GM13976 (cell line): ENCODE measurements around the gene CNN2.

ENCODE experiments used
- DNase-seq: peaks from one replicate; pipeline ENCODE4 v3.0.0; 2012; ENCODE audit warnings: low spot score
- CTCF ChIP-seq: IDR thresholded peaks from 2 replicates; pipeline ENCODE4 v1.5.1; 2012; ENCODE audit warnings: borderline replicate concordance, mild to moderate bottlenecking; ENCODE audit not compliant: insufficient read depth; ENCODE audit errors: extremely low read depth, missing control alignments, control extremely low read depth
- in situ Hi-C: fragments of 300-500 bp; cut with MboI; formaldehyde crosslinking; loops from one replicate; pipeline ENCODE4 v1.12.0; 2022; ENCODE audit warnings: low sequenced_read_pairs, mixed read lengths, inconsistent platforms; ENCODE audit not compliant: unreplicated experiment

CNN2 gene

DNA sequence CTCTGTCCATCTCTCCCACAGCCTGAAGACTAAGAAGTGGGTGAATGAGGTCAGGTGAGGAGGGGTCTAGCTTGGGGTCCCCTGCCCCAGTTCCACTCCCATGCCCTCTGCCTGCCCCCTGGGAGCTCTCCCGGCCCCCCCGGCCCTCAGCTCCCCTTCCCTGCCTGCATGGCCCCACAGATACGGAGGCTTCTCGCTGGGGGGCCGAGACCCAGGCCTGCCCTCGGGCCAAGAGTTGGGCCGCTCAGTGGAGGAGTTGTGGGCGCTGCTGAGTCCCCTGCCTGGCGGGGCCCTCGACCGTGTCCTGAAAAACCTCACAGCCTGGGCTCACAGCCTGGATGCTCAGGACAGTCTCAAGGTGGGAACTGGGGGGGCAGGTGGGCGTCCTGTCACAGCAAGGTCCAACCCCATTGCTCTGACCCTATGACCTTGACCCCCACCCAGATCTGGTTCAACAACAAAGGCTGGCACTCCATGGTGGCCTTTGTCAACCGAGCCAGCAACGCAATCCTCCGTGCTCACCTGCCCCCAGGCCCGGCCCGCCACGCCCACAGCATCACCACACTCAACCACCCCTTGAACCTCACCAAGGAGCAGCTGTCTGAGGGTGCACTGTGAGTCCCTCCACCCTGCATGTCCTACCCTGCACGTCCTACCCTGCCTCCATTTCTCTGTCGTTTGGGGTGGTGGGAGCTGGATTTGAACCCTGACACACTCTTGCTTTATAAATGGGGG, 29.6 kb downstream of the CNN2 start:
- TF ChIP-seq CTCF = no peak
- in situ Hi-C loops = no loop called here

GRCh38 chr19:1057176-1057855, 30.9 kb downstream of the CNN2 start:
- no peak for DNase-seq
- in situ Hi-C loops = no loop called here
- TF ChIP-seq CTCF = peak; percentile 41

More for the DNA sequence above, 29.6 kb downstream of the CNN2 start:
- DNase-seq = no peak

GRCh38 chr19:1058112-1058511, 31.7 kb downstream of the CNN2 start:
- no peak for DNase-seq
- no peak for TF ChIP-seq CTCF
- in situ Hi-C loops = no loop called here

GRCh38 chr19:1060689-1061088, 34.3 kb downstream of the CNN2 start:
- in situ Hi-C loops = no loop called here
- no peak for TF ChIP-seq CTCF
- DNase-seq = no peak

GRCh38 chr19:1061987-1062386, 35.6 kb downstream of the CNN2 start:
- in situ Hi-C loops = no loop called here
- DNase-seq = no peak
- TF ChIP-seq CTCF = no peak

DNA sequence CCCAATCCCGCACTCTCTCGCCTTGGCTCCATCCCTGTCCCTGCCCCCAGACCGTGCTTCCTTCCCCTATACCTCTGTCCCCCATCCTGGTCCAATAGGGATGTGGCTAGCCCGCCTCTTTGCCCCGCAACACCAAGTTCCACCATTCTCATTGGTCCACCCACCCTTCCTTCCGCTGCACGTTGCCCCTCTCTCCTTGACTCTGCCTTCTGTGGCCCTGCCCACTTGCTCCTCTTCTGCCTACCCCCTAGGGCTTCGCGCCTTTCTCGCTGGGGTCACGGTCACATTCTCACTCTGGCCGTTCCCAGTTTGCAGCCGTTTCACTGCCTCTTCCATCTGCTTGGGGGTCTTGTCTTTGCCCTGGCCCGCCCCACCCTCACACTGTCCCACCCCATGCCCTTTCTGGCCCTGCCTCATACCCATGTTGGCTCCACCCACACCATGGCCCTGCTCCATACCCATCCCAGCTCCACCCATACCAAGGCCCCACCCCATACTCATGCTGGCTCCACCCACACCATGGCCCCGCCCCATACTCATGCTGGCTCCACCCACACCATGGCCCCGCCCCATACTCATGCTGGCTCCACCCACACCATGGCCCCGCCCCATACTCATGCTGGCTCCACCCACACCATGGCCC, 36.1 kb downstream of the CNN2 start:
- no peak for TF ChIP-seq CTCF
- peak; percentile 71 for DNase-seq
- in situ Hi-C loops = no loop called here
